Erythroblast (primary cell): ENCODE measurements around the gene FAM13A.

Experiments
- GATA1 ChIP-seq: IDR thresholded peaks from 2 replicates; pipeline ENCODE4 v1.6.1; 2011; ENCODE audit warnings: low read depth, mild to moderate bottlenecking, control low read depth, low read length, moderate library complexity
- POLR2A ChIP-seq: IDR thresholded peaks from 2 replicates; pipeline ENCODE4 v1.6.1; 2011; ENCODE audit warnings: mild to moderate bottlenecking, low read length

DNA sequence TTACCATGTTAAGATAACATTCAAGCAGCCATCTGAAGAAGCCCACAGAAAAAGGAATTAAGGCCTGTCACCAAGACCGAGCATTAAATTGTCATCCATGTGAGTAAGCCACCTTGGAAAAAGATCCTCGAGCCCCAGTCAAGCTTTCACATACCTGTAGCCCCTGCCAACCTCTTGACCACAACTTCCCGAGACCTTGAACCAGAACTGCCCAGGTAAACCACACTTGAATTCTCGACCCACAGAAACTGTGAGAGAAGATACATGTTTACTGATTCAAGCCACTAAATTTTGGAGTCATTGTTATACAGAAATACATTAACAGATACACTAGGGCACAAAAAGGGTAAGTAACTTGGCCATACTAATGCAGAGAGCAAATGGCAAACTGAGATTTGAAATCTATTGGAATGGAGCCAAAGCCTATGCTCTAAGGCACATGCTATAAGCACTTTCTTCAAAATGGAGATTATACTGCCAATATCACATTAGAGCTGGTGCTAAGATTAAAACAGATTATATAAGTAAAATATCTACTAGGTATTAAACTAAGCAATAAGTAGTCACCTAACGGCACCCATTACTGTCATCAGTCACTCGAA is 49.5 kb downstream of the FAM13A start:
- no peak for TF ChIP-seq POLR2A
- TF ChIP-seq GATA1: no peak
